Measurements from ENCODE around the gene SACM1L.
"Not testable (repeated sequence)": the region's sequence is repeated elsewhere in the genome, so short reads cannot be mapped to it uniquely, and the experiment has no call there.

SACM1L gene

DNA sequence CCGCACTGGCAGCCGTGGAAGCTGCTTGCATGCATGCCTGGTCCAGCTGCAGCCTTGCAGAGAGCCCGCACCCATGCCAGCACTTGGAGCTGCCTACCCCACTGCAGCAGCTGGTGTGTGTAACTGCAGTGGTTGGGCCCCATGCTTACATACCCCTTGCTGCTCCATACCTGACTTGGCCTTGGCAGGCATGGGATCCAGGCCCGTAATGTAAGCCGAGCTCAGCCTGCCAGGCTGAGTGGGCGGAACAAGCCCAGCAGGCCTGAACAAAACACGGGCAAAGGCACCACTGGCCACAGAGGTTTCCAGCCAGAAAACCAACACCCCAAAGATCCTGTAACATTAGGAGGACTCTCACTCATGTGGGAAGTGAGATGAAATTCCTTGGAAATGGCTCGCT, 58.9 kb downstream of the SACM1L start:
- no peaks in the 10 kb centered on the region for H3K9me3 ChIP-seq (ENCODE audit: control insufficient read depth in 1 of 2, low read length in 2 of 2)
- no peaks in the 10 kb centered on the region for H3K27me3 ChIP-seq (ENCODE audit: low read depth, low read length)
- H3K36me3 ChIP-seq (ENCODE audit: control insufficient read depth in 1 of 2, insufficient read depth in 2 of 2, low read length in 2 of 2): peaks cover 14 to 39% of the 10 kb centered on the region in 2 donors
- H3K27ac ChIP-seq (ENCODE audit: low read length): no peak overlapping the region
- H3K4me1 ChIP-seq (ENCODE audit: control insufficient read depth in 1 of 2, insufficient read depth in 2 of 2, low read length in 2 of 2): no peaks in the 10 kb centered on the region
- H3K4me3 ChIP-seq (ENCODE audit: low read depth in 1 of 2, low read length in 2 of 2): no peak overlapping the region

DNA sequence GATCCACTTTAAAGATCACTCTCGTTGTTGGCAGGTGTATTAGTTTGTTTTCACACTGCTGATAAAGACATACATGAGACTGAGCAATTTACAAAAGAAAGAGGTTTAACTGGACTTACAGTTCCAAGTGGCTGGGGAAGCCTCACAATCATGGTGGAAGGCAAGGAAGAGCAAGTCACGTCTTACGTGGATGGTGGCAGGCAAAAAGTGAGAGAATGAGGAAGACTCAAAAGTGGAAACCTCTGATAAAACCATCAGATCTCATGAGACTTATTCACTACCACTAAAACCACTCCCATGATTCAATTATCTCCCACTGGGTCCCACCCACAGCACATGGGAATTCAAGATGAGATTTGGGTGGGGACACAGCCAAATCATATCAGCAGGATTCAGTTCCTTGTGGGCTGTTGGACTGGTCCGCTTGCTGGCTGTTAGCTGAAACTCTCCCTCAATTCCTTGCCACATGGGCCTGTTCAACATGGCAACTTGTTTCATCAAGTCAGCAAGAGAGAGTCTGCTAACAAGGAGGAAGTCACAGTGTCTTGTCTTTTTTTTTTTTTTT, 59.9 kb downstream of the SACM1L start:
- not testable (repeated sequence) for H3K9me3 ChIP-seq (ENCODE audit: control insufficient read depth in 1 of 2, low read length in 2 of 2); H3K27me3 ChIP-seq (ENCODE audit: low read depth, low read length); H3K27ac ChIP-seq (ENCODE audit: low read length); H3K4me1 ChIP-seq (ENCODE audit: control insufficient read depth in 1 of 2, insufficient read depth in 2 of 2, low read length in 2 of 2); H3K4me3 ChIP-seq (ENCODE audit: low read depth in 1 of 2, low read length in 2 of 2)
- peaks cover 10 to 29% of the 10 kb centered on the region in 2 donors for H3K36me3 ChIP-seq (ENCODE audit: control insufficient read depth in 1 of 2, insufficient read depth in 2 of 2, low read length in 2 of 2)

DNA sequence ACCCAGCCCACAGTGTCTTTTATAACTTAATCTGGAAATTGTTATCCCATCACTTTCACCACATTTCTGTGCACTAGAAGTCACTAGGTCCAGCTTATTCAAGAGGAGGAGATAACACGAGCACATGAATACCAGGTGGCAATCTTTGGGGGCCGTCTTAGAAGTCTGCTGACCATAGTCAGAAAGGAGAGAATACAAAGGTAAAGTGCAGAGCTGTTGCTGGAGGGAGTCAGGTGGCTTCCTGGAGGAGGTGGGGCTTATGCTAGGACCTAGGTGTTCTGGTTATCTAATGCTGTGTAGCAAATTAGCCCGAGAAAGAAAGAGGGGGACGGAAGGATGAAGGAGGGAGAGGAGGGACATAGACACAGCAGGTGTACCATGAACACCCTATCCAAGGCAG, 60.7 kb downstream of the SACM1L start:
- no peaks in the 10 kb centered on the region for H3K4me1 ChIP-seq (ENCODE audit: control insufficient read depth in 1 of 2, insufficient read depth in 2 of 2, low read length in 2 of 2)
- no peaks in the 10 kb centered on the region for H3K9me3 ChIP-seq (ENCODE audit: control insufficient read depth in 1 of 2, low read length in 2 of 2)
- H3K27ac ChIP-seq (ENCODE audit: low read length): no peak overlapping the region
- H3K4me3 ChIP-seq (ENCODE audit: low read depth in 1 of 2, low read length in 2 of 2): no peak overlapping the region
- no peaks in the 10 kb centered on the region for H3K27me3 ChIP-seq (ENCODE audit: low read depth, low read length)
- peaks cover 9 to 25% of the 10 kb centered on the region in 2 donors for H3K36me3 ChIP-seq (ENCODE audit: control insufficient read depth in 1 of 2, insufficient read depth in 2 of 2, low read length in 2 of 2)

DNA sequence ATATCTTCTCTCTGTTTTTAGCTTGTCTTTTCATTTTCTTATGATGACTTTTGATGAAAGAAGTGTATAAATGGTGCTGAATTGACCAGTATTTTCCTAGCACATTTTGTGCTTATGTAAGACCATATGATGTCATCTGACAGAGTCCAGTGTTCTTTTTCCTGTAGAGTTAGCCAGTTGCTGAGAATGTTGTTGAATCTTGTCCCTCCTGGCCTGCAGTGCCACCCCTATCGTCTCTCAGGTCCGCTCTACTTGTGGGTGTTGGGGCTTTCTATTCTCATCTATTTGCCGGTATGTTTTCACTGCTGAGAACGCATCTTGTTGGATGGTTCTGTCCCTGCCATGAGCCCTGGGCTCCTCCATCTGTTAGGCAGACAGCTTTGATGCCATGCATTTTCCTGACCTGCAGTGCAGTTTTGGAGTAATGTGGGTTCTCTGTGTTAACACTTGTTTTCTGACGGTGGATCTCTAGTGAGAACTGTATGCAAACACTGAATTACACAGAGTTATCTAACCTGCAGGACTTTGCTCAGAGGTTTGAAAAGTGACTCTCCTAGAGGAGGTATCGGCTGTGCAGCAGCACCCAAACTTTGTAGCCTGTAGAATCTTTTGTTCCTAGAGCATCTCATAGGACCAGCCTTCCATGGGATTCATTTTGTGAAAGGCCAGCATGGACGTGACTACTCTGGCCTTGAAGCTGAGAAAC, 62.5 kb downstream of the SACM1L start:
- H3K9me3 ChIP-seq (ENCODE audit: control insufficient read depth in 1 of 2, low read length in 2 of 2): no peaks in the 10 kb centered on the region
- peaks cover 0 to 16% of the 10 kb centered on the region in 2 donors for H3K36me3 ChIP-seq (ENCODE audit: control insufficient read depth in 1 of 2, insufficient read depth in 2 of 2, low read length in 2 of 2)
- no peak overlapping the region for H3K4me3 ChIP-seq (ENCODE audit: low read depth in 1 of 2, low read length in 2 of 2)
- H3K27ac ChIP-seq (ENCODE audit: low read length): no peak overlapping the region
- H3K27me3 ChIP-seq (ENCODE audit: low read depth, low read length): no peaks in the 10 kb centered on the region
- no peaks in the 10 kb centered on the region for H3K4me1 ChIP-seq (ENCODE audit: control insufficient read depth in 1 of 2, insufficient read depth in 2 of 2, low read length in 2 of 2)

DNA sequence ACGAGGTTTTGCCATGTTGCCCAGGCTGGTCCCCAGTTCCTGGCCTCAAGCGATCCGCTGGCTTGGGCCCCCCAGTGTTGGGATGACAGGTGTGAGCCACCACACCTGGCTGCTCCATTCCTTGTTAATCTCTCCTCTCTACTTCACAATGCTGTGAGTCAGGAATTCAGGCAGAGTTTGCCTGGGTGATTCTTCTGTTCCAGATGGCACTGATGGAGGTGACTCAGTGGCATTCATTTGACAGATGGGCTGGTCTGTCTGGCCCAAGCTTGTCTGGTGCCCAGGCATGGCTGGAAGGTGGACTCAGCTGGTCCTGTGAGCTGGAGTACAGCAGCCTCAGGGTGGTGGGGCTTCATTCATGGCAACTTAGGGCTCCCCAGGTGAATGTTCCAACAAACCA, 63.9 kb downstream of the SACM1L start:
- Histone ChIP-seq H3K27me3 (ENCODE audit: low read depth, low read length) (no peaks in the 10 kb centered on the region), H3K27ac (ENCODE audit: low read length) (no peak overlapping the region), H3K9me3 (ENCODE audit: control insufficient read depth in 1 of 2, low read length in 2 of 2) (no peaks in the 10 kb centered on the region), H3K36me3 (ENCODE audit: control insufficient read depth in 1 of 2, insufficient read depth in 2 of 2, low read length in 2 of 2) (peaks cover 0 to 2% of the 10 kb centered on the region in 2 donors), H3K4me3 (ENCODE audit: low read depth in 1 of 2, low read length in 2 of 2) (no peak overlapping the region), H3K4me1 (ENCODE audit: control insufficient read depth in 1 of 2, insufficient read depth in 2 of 2, low read length in 2 of 2) (no peaks in the 10 kb centered on the region)

DNA sequence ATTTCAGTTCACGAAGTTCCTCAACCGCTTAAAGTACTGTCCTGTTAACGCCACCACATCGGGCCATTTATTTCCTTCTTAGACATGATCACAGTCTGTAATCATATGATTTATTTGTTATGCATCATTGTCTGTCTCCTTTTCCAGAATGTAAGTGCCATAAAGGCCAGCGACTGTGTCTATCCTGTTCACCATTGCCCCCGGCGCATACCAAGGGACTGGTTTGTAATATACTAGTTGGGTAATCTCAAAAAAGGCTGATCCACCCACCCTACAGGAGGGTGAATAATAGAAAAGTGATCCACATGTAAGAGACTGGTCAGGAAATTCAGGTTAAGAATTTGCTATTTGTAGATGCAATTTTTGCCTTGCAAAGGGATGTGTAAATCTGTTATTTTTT, 65.3 kb downstream of the SACM1L start:
- Histone ChIP-seq H3K4me1 (ENCODE audit: control insufficient read depth in 1 of 2, insufficient read depth in 2 of 2, low read length in 2 of 2) (no peaks in the 10 kb centered on the region), H3K9me3 (ENCODE audit: control insufficient read depth in 1 of 2, low read length in 2 of 2) (no peaks in the 10 kb centered on the region), H3K27ac (ENCODE audit: low read length) (no peak overlapping the region), H3K4me3 (ENCODE audit: low read depth in 1 of 2, low read length in 2 of 2) (no peak overlapping the region), H3K27me3 (ENCODE audit: low read depth, low read length) (no peaks in the 10 kb centered on the region), H3K36me3 (ENCODE audit: control insufficient read depth in 1 of 2, insufficient read depth in 2 of 2, low read length in 2 of 2) (no peaks in the 10 kb centered on the region)

DNA sequence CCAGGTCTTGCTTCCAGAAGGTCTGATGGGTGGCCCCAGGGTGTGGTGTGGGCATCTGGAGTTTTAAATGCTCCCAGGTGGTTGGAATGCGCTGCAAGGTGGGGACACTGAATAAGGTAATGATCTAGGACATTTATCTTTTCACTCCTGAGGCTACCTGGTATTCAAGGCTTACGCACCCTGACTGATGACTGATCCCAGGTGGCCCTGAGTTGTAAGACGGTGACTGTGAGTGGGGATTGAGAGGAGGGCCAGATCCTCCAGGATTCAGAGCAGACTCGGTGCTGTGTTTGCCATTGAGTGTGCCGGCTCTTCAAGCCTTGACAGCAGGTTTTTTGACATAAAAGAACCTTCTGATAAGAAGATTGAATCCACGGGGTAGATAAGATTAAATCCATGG, 66.9 kb downstream of the SACM1L start:
- Histone ChIP-seq H3K4me1 (ENCODE audit: control insufficient read depth in 1 of 2, insufficient read depth in 2 of 2, low read length in 2 of 2) (no peaks in the 10 kb centered on the region), H3K36me3 (ENCODE audit: control insufficient read depth in 1 of 2, insufficient read depth in 2 of 2, low read length in 2 of 2) (no peaks in the 10 kb centered on the region), H3K27ac (ENCODE audit: low read length) (no peak overlapping the region), H3K4me3 (ENCODE audit: low read depth in 1 of 2, low read length in 2 of 2) (no peak overlapping the region), H3K27me3 (ENCODE audit: low read depth, low read length) (no peaks in the 10 kb centered on the region), H3K9me3 (ENCODE audit: control insufficient read depth in 1 of 2, low read length in 2 of 2) (no peaks in the 10 kb centered on the region)

DNA sequence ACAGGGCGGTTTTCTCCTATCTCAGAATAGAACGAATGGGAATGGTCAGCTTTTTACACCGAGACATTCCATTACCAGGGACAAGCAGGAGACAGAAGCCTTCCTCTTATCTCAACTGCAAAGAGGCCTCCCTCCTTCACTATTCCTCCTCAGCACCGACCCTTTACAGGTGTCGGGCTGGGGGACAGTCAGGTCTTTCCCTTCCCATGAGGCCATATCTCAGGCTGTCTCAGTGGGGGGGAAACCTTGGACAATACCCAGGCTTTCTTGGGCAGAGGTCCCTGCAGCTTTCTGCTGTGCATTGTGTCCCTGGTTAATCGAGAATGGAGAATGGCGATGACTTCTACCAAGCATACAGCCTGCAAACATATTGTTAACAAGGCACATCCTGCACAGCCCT, 67.9 kb downstream of the SACM1L start:
- not testable (repeated sequence) for H3K27me3 ChIP-seq (ENCODE audit: low read depth, low read length); H3K27ac ChIP-seq (ENCODE audit: low read length); H3K4me3 ChIP-seq (ENCODE audit: low read depth in 1 of 2, low read length in 2 of 2); H3K36me3 ChIP-seq (ENCODE audit: control insufficient read depth in 1 of 2, insufficient read depth in 2 of 2, low read length in 2 of 2); H3K4me1 ChIP-seq (ENCODE audit: control insufficient read depth in 1 of 2, insufficient read depth in 2 of 2, low read length in 2 of 2); H3K9me3 ChIP-seq (ENCODE audit: control insufficient read depth in 1 of 2, low read length in 2 of 2)

DNA sequence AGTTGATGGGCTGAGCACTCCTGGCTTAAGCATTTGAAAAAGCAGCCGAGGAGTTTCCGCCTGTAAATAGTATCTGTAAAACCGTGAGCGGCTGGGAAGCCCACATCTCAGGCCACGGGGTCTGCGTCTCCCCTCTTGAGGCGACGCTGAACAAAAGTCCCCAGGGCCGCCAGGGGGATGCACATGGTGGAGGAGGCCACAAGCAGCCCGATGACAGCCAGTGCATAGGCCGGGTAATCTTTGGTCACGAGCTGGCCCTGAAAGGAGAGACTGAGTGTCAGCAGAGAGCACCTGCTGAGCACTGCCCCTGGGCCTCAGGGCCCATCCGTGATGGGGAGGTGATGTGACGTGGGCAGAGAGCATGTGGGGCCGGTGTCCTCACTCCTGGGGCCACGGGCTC, 69.7 kb downstream of the SACM1L start:
- Histone ChIP-seq H3K9me3 (ENCODE audit: control insufficient read depth in 1 of 2, low read length in 2 of 2) (no peaks in the 10 kb centered on the region), H3K4me1 (ENCODE audit: control insufficient read depth in 1 of 2, insufficient read depth in 2 of 2, low read length in 2 of 2) (no peaks in the 10 kb centered on the region), H3K27me3 (ENCODE audit: low read depth, low read length) (peaks cover 2% of the 10 kb centered on the region), H3K27ac (ENCODE audit: low read length) (no peak overlapping the region), H3K36me3 (ENCODE audit: control insufficient read depth in 1 of 2, insufficient read depth in 2 of 2, low read length in 2 of 2) (no peaks in the 10 kb centered on the region), H3K4me3 (ENCODE audit: low read depth in 1 of 2, low read length in 2 of 2) (no peak overlapping the region)

DNA sequence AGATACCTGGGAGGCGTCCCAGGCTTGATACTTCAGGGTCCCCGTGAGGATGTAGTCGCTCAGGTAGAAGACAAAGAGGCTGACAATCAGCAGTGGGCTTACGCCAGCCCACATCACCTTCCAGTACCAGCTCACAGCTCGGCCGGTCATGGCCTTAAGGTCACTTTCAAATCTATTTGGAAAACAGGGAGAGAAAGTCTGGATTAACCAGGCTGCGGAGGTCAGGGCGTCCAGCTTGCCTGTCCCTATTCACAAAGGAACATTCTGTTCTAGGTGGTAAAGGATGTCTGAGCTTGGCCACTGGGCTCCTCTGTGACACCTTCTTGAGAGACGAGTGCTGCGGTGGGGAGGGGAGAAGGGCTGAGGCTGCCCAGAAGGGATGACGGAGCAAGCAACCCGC, 70.7 kb downstream of the SACM1L start:
- Histone ChIP-seq H3K9me3 (ENCODE audit: control insufficient read depth in 1 of 2, low read length in 2 of 2) (no peaks in the 10 kb centered on the region), H3K4me3 (ENCODE audit: low read depth in 1 of 2, low read length in 2 of 2) (no peak overlapping the region), H3K27ac (ENCODE audit: low read length) (no peak overlapping the region), H3K36me3 (ENCODE audit: control insufficient read depth in 1 of 2, insufficient read depth in 2 of 2, low read length in 2 of 2) (no peaks in the 10 kb centered on the region), H3K4me1 (ENCODE audit: control insufficient read depth in 1 of 2, insufficient read depth in 2 of 2, low read length in 2 of 2) (no peaks in the 10 kb centered on the region), H3K27me3 (ENCODE audit: low read depth, low read length) (peaks cover 2% of the 10 kb centered on the region)

DNA sequence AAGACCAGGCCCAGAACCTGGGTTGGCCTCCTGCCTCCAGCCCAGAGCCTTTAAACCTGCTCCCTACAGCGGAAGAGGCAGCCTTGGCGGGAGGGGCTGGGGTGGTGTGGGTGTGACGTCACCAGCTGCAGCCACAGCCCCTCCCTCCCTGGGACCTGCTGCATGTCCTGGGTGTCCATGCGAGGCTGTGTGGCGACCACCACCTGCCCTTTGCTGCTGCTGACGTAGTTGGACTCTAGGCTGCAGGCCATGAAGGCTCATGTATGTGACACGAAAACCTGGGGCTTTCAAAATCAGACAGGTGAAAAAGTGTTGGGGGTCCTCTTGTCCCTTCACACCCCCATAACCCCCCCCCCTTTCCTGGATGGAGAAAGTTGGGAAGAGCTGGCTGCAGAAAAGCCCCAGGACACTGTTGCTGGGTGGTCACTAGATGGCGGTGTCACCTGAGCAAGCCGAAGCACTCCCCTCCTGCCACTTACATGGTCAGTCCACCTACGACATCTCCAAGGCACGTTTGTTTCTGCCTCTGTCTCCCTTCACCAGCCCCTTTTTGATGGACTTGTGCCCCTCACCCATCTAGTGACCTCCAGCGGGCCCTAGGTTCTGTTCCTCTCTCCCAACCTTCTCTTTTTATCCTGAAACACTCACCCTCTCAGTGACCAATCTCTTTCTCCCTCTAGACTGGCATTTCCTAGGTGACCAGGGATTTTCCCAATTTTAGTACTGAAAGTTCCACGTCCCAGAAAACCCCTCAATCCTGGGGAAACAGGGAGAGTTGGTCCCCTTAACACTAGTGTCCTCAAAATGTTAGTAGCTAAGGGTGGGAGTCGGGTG, 71.9 kb downstream of the SACM1L start:
- no peaks in the 10 kb centered on the region for H3K4me1 ChIP-seq (ENCODE audit: control insufficient read depth in 1 of 2, insufficient read depth in 2 of 2, low read length in 2 of 2)
- H3K27me3 ChIP-seq (ENCODE audit: low read depth, low read length): peaks cover 2% of the 10 kb centered on the region
- no peaks in the 10 kb centered on the region for H3K9me3 ChIP-seq (ENCODE audit: control insufficient read depth in 1 of 2, low read length in 2 of 2)
- H3K4me3 ChIP-seq (ENCODE audit: low read depth in 1 of 2, low read length in 2 of 2): no peak overlapping the region
- H3K36me3 ChIP-seq (ENCODE audit: control insufficient read depth in 1 of 2, insufficient read depth in 2 of 2, low read length in 2 of 2): no peaks in the 10 kb centered on the region
- no peak overlapping the region for H3K27ac ChIP-seq (ENCODE audit: low read length)
